Ascending aorta (tissue), 2 donors: ENCODE results near the gene KCNIP4. TPM values are rescaled to one million over a fixed set of nuclear protein-coding genes. Genes with fewer than 3 reads are reported as not detected.

Experiments used
- DNase-seq, 2 donors: peaks; one replicate each; pipeline ENCODE4 v3.0.0-alpha.2; 2019; ENCODE audit warnings: low spot score in 2 of 2
- H3K27ac ChIP-seq, 2 donors: fragments of 200-600 bp; sonication (generic); one replicate each; pipeline ENCODE4 v1.5.1; 2016 to 2017; ENCODE audit warnings: mild to moderate bottlenecking in 1 of 2
- H3K27me3 ChIP-seq: fragments of 200-600 bp; sonication (generic); one replicate; pipeline ENCODE4 v1.5.1; 2017
- H3K36me3 ChIP-seq, 2 donors: fragments of 200-600 bp; sonication (generic); one replicate each; pipeline ENCODE4 v1.5.1; 2016
- H3K4me1 ChIP-seq, 2 donors: fragments of 200-600 bp; sonication (generic); one replicate each; pipeline ENCODE4 v1.5.1; 2016 to 2017; ENCODE audit warnings: mild to moderate bottlenecking in 1 of 2
- H3K4me3 ChIP-seq, 2 donors: fragments of 200-600 bp; sonication (generic); one replicate each; pipeline ENCODE4 v1.5.1; 2016 to 2017; ENCODE audit warnings: mild to moderate bottlenecking in 1 of 2
- H3K9me3 ChIP-seq, 2 donors: fragments of 200-600 bp; sonication (generic); one replicate each; pipeline ENCODE4 v1.5.1; 2016
- intact Hi-C: fragments of 100-400 bp; cut with DNase I; formaldehyde crosslinking; loops from one replicate; pipeline ENCODE4 v1.15.1; 2023
- total RNA-seq: library from RNA; depleted of rRNA; stranded (reverse); fragments of >200 nt; gene quantifications from one replicate; pipeline ENCODE4 v1.1.0, GENCODE V29; 2016
- TF ChIP-seq, protein P1 (sequence below), 3 experiments: fragments of 200-600 bp in 2 of 3; fragments of 450-650 bp in 1 of 3; sonication (generic) in 2 of 3; IDR thresholded peaks; one replicate each; pipeline ENCODE4 v1.5.1; 2016 to 2019; ENCODE audit warnings: antibody characterized with exemption in 3 of 3, mild to moderate bottlenecking in 1 of 3, moderate library complexity in 1 of 3

The KCNIP4 gene
- total RNA-seq, 1 donor from 2014 or later = not detected

DNA sequence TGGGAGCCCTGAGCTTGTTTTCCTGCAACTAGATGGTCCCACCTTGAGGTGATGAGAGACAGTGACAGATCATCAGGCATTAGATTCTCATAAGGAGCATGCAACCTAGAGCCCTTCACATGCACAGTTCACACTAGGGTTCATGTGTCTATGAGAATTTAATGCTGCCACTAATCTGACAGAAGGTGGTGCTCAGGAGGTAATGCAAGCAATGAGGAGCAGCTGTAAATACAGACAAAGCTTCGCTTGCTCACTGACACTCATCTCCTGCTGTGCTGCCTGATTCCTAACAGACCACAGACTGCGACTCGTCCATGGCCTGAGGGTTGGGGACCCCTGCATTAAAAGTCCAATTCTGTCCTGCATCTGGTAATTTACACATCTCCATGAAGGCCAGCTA, 141.6 kb downstream of the KCNIP4 start:
- intact Hi-C loops = no loop called here
- H3K4me1 ChIP-seq = no peaks in the 10 kb centered on the region
- H3K9me3 ChIP-seq = no peaks in the 10 kb centered on the region
- no peak overlapping the region for H3K4me3 ChIP-seq
- H3K27ac ChIP-seq = no peak overlapping the region
- TF ChIP-seq, protein P1, sequence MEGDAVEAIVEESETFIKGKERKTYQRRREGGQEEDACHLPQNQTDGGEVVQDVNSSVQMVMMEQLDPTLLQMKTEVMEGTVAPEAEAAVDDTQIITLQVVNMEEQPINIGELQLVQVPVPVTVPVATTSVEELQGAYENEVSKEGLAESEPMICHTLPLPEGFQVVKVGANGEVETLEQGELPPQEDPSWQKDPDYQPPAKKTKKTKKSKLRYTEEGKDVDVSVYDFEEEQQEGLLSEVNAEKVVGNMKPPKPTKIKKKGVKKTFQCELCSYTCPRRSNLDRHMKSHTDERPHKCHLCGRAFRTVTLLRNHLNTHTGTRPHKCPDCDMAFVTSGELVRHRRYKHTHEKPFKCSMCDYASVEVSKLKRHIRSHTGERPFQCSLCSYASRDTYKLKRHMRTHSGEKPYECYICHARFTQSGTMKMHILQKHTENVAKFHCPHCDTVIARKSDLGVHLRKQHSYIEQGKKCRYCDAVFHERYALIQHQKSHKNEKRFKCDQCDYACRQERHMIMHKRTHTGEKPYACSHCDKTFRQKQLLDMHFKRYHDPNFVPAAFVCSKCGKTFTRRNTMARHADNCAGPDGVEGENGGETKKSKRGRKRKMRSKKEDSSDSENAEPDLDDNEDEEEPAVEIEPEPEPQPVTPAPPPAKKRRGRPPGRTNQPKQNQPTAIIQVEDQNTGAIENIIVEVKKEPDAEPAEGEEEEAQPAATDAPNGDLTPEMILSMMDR (IDR thresholded peaks at IDR 0.05) = no peak
- no peaks in the 10 kb centered on the region for H3K27me3 ChIP-seq
- DNase-seq = no peak
- H3K36me3 ChIP-seq = no peaks in the 10 kb centered on the region

DNA sequence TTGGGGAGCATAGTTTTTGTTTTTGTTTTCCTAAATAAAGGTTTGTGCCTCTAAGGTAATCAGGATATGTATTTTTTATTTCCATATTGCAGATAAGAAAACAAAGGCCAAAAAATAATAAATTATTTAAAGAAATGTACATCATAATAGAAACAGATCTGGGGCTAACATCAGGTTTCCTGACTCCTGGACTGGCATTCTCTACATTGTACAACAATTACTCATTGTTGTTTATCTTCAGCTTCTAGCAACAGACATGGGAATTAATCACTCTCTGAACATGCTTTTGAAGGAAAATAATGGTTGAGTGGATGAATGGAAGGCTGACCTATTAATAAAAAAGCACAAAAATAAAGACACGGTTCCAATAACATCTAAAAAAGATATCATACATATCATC, 146.2 kb downstream of the KCNIP4 start:
- no peaks in the 10 kb centered on the region for H3K9me3 ChIP-seq
- TF ChIP-seq, protein P1 (IDR thresholded peaks at IDR 0.05) = no peak

DNA sequence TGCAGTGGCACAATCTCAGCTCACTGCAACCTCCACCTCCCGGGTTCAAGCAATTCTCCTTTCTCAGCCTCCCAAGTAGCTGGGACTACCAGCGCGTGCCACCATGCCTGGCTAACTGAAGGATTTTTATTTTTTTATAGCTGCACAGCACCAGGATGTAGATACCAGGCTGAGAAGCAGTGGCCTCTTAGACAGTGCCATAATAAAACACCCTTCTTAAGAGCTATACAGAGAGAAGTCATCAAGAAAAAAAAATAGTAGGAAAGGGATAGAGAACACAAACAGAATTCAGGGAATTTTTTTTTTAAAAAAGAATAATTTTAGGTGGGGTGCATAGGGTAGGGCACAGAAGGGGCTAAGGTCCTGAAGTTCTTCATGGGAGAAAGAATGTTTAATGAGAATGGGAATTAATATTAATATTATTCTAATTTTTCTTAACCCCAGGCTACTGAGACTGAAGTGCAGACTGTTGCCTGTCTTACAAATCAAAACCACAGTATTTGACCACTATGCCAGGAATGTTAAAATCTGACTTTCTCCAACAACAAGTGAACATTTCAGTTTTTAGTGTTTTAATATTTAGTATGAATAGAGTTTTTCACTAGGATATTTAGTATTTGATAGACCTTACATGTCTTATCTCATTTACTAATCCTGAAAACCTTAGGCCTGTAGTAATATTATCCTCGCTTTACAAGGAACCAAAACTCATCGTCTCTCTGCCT, 146.7 kb downstream of the KCNIP4 start:
- Histone ChIP-seq H3K4me3 (no peak overlapping the region), H3K9me3 (no peaks in the 10 kb centered on the region), H3K27ac (no peak overlapping the region), H3K36me3 (no peaks in the 10 kb centered on the region), H3K4me1 (no peaks in the 10 kb centered on the region), H3K27me3 (no peaks in the 10 kb centered on the region)
- TF ChIP-seq, protein P1 (IDR thresholded peaks at IDR 0.05) = no peak
- intact Hi-C loops = no loop called here
- no peak for DNase-seq

More for the DNA sequence above, 146.2 kb downstream of the KCNIP4 start:
- no peaks in the 10 kb centered on the region for H3K27me3 ChIP-seq
- H3K27ac ChIP-seq = no peak overlapping the region
- H3K4me3 ChIP-seq = no peak overlapping the region
- no peak for DNase-seq
- H3K4me1 ChIP-seq = no peaks in the 10 kb centered on the region
- no peaks in the 10 kb centered on the region for H3K36me3 ChIP-seq
- intact Hi-C loops = no loop called here

DNA sequence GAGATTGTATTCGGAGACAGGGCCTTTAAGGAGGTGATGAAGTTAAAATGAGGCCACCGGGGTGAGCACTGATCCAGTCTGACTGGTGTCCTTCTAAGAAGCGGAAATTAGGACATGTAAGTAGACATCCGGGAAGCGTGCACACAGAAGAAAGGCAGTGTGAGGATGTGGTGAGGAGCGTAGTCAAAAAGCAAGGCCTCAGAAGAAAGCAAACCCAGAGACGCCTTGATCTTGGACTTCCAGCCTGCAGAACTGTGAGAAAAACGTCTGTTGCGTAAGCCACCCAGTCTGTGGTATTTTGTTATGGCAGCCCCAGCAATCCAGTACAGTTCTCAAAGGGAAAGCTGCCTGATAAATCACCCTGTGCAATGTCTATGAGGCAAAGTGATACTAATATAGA, 153.5 kb downstream of the KCNIP4 start:
- intact Hi-C loops = no loop called here
- H3K27ac ChIP-seq = no peak overlapping the region
- no peak for DNase-seq

DNA sequence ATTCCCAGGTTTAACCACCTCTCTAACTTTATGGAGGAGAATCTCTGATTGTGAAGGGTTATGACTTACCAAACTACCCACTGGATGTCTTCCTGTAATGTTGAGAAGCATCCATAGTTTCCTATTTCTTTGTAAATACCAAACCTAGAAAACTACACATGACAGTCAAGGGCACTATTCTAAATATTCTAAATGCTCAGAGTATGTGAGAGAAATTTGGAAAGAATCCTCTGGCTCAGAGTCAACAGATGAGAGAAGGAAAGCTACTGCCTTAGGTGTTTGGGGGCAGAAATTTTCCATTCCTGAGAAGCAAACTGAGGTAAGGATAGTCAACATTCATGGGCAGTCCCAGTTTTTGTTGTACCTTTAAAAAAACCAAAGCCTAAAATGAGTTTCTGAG, 155.8 kb downstream of the KCNIP4 start:
- DNase-seq = no peak
- H3K27ac ChIP-seq = no peak overlapping the region
- intact Hi-C loops = no loop called here

More for the DNA sequence above, 153.5 kb downstream of the KCNIP4 start:
- no peaks in the 10 kb centered on the region for H3K36me3 ChIP-seq
- H3K4me1 ChIP-seq = no peaks in the 10 kb centered on the region
- no peaks in the 10 kb centered on the region for H3K9me3 ChIP-seq
- TF ChIP-seq, protein P1 (IDR thresholded peaks at IDR 0.05) = no peak
- H3K27me3 ChIP-seq = no peaks in the 10 kb centered on the region
- no peak overlapping the region for H3K4me3 ChIP-seq

More for the DNA sequence above, 155.8 kb downstream of the KCNIP4 start:
- TF ChIP-seq, protein P1 (IDR thresholded peaks at IDR 0.05) = no peak
- H3K27me3 ChIP-seq = no peaks in the 10 kb centered on the region
- no peaks in the 10 kb centered on the region for H3K36me3 ChIP-seq
- H3K9me3 ChIP-seq = no peaks in the 10 kb centered on the region
- no peaks in the 10 kb centered on the region for H3K4me1 ChIP-seq
- H3K4me3 ChIP-seq = no peak overlapping the region
